Bladder microvascular endothelial cell (primary cell): ENCODE measurements around the gene EGR4. TPM values are rescaled to one million over a fixed set of nuclear protein-coding genes. Genes with fewer than 3 reads are reported as not detected.

Experiments used
- total RNA-seq: library from RNA; depleted of rRNA; stranded (reverse); fragments of >200 nt; gene quantifications from 2 replicates; pipeline ENCODE4 v1.2.3, GENCODE V29; 2014

Gene EGR4
- not detected in 2 replicates for total RNA-seq

DNA sequence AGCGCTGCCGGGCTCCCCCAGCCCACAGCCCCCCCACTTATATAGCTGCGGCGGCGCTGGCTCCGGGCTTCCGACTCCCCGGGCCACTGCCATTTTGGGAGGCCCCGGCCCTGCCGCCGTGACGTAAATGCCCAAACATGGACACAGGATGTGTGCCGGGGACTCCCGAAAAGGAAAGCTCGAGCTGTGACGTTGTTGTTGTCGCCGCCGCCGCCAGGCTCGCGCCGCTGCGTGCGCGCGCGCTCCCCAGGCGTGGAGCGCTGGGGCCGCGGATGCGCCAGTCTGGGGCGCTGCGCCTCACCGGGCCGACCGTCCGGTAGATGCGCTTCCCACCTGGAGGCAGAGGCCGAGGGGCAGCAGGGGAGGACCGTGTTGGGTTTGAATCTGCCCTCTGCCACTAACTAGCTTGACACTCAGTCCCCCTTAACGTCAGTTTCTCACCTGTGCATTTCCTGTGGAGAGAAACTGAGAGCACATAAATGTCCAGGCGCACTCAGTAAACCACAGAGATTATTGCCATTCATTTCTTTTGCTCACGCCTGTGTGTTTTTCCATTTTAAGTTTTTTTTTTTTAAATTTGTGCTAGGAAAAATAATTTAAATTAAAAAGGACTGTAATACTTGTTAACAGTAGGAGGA is at the start of gene EGR4:
TSS of gene EGR4 (minus strand) at position 15 of the 638 bp plus-strand sequence. CDS start 231 bp downstream, outside the sequence.

DNA sequence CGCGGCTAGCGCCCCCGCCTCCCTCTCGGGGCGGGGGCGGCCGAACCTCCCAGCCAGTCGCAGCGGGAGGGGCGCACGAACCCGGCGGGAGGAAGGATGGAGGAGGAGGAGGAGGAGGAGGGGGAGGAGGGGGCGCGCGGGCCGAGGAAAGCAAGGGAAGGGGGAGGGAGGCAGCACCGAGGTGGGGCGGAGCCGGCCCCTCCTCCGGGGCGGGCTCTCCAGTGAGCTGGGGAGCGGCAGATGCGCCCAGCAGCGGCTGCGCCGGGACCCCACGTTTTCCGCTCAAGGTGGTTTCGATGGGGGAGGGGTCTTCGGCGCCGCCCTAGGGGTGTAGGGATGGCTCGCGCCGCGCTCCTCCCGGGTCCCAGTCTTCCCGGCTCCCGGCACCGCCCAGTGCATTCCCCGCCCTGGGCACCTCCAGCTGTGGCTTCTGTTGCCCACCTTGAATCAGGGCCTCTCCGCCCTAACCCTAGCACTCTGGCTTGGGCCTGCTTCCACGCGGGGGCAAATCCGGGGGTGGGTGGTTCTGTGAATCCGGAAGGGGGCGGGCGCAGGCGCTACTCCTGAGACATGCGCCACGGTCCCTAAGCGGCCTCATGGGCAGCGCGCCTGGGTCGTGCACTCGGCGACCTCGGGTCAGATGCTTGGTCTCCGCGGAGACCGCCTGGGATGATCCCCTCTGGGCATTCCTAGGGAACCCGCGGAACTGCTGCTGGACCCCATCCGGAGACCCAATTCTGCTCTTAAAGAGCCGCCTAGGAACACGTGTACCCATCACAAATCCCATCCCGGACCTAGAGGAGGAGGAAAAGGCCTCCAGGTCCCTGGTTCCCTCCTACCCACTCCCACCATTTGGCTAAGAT is 8.8 kb downstream of the EGR4 start, which contains the start of gene FBXO41:
TSS of gene FBXO41 (minus strand) at position 183 of the 863 bp plus-strand sequence. CDS start 14,848 bp downstream, outside the sequence.

Other genes with a start within 250 kb of the EGR4 start
- 10.7 and 14.6 TPM in 2 replicates for gene SFXN5, start 221.8 kb downstream of the EGR4 start, total RNA-seq
- 31.2 and 46.3 TPM in 2 replicates for gene RAB11FIP5, start 180.6 kb downstream of the EGR4 start, total RNA-seq
- not detected in 2 replicates for gene NOTO, start 91.0 kb downstream of the EGR4 start, total RNA-seq
- 11.0 and 17.9 TPM in 2 replicates for gene SMYD5, start 79.3 kb downstream of the EGR4 start, total RNA-seq
- 18.9 and 26.7 TPM in 2 replicates for gene PRADC1, start 60.3 kb downstream of the EGR4 start, total RNA-seq
- gene CCT7, start 59.2 kb downstream of the EGR4 start, total RNA-seq = 323 and 385 TPM in 2 replicates
- gene FBXO41, start 9.1 kb downstream of the EGR4 start, total RNA-seq = 0.16 and 0.19 TPM in 2 replicates
- 5.5 and 11.3 TPM in 2 replicates for gene ALMS1, start 92.3 kb upstream of the EGR4 start, total RNA-seq